Esophagus (tissue), 2 donors: ENCODE results near the gene DOCK6. TPM values are rescaled to one million over a fixed set of nuclear protein-coding genes. Genes with fewer than 3 reads are reported as not detected.
A peak's percentile ranks its signal among the peaks of the same experiment; 100 is the strongest.

Experiments used
- H3K27ac ChIP-seq, 2 donors: one replicate each; pipeline ENCODE4 v1.5.1; 2013; ENCODE audit warnings: low read depth in 2 of 2, mild to moderate bottlenecking in 2 of 2, inconsistent platforms in 1 of 2, low read length in 1 of 2, moderate library complexity in 1 of 2
- H3K27me3 ChIP-seq, 2 donors: one replicate each; pipeline ENCODE4 v1.6.1; 2013; ENCODE audit warnings: low read length in 2 of 2, control low read depth in 1 of 2, mild to moderate bottlenecking in 1 of 2; ENCODE audit not compliant: insufficient read depth in 2 of 2, control insufficient read depth in 1 of 2
- H3K36me3 ChIP-seq, 2 donors: one replicate each; pipeline ENCODE4 v1.6.1; 2013; ENCODE audit warnings: low read length in 1 of 2; ENCODE audit not compliant: control insufficient read depth in 2 of 2, insufficient read depth in 2 of 2
- H3K4me1 ChIP-seq, 2 donors: one replicate each; pipeline ENCODE4 v1.6.1; 2013; ENCODE audit warnings: low read length in 1 of 2; ENCODE audit not compliant: control insufficient read depth in 2 of 2, insufficient read depth in 2 of 2
- H3K4me3 ChIP-seq, 2 donors: one replicate each; pipeline ENCODE4 v1.5.1; 2013; ENCODE audit warnings: low read length in 2 of 2, mild to moderate bottlenecking in 2 of 2, low read depth in 1 of 2, moderate library complexity in 1 of 2
- H3K9me3 ChIP-seq, 2 donors: one replicate each; pipeline ENCODE4 v1.6.1; 2013; ENCODE audit warnings: mild to moderate bottlenecking in 2 of 2, low read depth in 1 of 2, low read length in 1 of 2, moderate library complexity in 1 of 2; ENCODE audit not compliant: control insufficient read depth in 2 of 2, insufficient read depth in 1 of 2
- WGBS, 2 donors: extraction: QIAGEN DNeasy Blood & Tissue Kit; methylation state at CpG; one replicate each; pipeline ENCODE4 v1.1.7; 2013; 5-methylcytosine and 5-hydroxymethylcytosine counted together
- polyA plus RNA-seq, 2 donors: library from polyadenylated mRNA; stranded (reverse); fragments of 200-250 nt; gene quantifications; one replicate each; pipeline ENCODE4 v1.2.3, GENCODE V29; 2013
- donor health status: healthy with polysubstance abuse.
- donor health status: Bipolar disorder and iron deficiency.

The DOCK6 gene
- polyA plus RNA-seq, 2 donors: 25.8 to 53.5 TPM

- Histone ChIP-seq H3K9me3 (no peaks in the 10 kb centered on the region), H3K27ac (peak overlapping the region; percentile 82 to 94), H3K4me1 (peaks cover 3 to 16% of the 10 kb centered on the region in 2 donors), H3K36me3 (no peaks in the 10 kb centered on the region), H3K4me3 (no peak overlapping the region), H3K27me3 (no peaks in the 10 kb centered on the region)
- WGBS, 2 donors: 65% methylated on average over 19 of the region's 19 CpGs
These were observed 2.3 kb upstream of the DOCK6 start for GRCh38 chr19:11264452-11265176.

GRCh38 chr19:11263726-11264125 lies 1.4 kb upstream of the DOCK6 start:
- H3K4me3 ChIP-seq: no peak overlapping the region
- no peaks in the 10 kb centered on the region for H3K9me3 ChIP-seq
- no peaks in the 10 kb centered on the region for H3K27me3 ChIP-seq
- no peak overlapping the region for H3K27ac ChIP-seq
- 88 to 95% methylated on average over 6 of the region's 6 CpGs for WGBS, 2 donors
- no peaks in the 10 kb centered on the region for H3K36me3 ChIP-seq
- peaks cover 3 to 14% of the 10 kb centered on the region in 2 donors for H3K4me1 ChIP-seq

- Histone ChIP-seq H3K36me3 (no peaks in the 10 kb centered on the region), H3K27ac (peak overlapping the region; percentile 66 to 76), H3K4me3 (peak overlapping the region; percentile 71 to 74), H3K9me3 (no peaks in the 10 kb centered on the region), H3K4me1 (peaks cover 3 to 12% of the 10 kb centered on the region in 2 donors), H3K27me3 (no peaks in the 10 kb centered on the region)
- WGBS, 2 donors: 23 to 31% methylated on average over 16 to 18 of the region's 18 CpGs
These were observed 823 bp downstream of the DOCK6 start for GRCh38 chr19:11261431-11261970.

- H3K36me3 ChIP-seq: no peaks in the 10 kb centered on the region
- no peak overlapping the region for H3K27ac ChIP-seq
- WGBS, 2 donors: 76 to 84% methylated on average over 5 of the region's 5 CpGs
- no peaks in the 10 kb centered on the region for H3K27me3 ChIP-seq
- H3K4me3 ChIP-seq: peak overlapping the region in 1 of 2 donors; percentile 74
- no peaks in the 10 kb centered on the region for H3K9me3 ChIP-seq
- peaks cover 3 to 10% of the 10 kb centered on the region in 2 donors for H3K4me1 ChIP-seq
These were observed 1.3 kb downstream of the DOCK6 start for GRCh38 chr19:11260996-11261395.

- Histone ChIP-seq H3K36me3 (peaks cover 0 to 9% of the 10 kb centered on the region in 2 donors), H3K4me3 (no peak overlapping the region), H3K27me3 (no peaks in the 10 kb centered on the region), H3K4me1 (no peaks in the 10 kb centered on the region), H3K9me3 (no peaks in the 10 kb centered on the region), H3K27ac (no peak overlapping the region)
- WGBS, 2 donors: 80 to 83% methylated on average over 3 of the region's 3 CpGs
These were observed 4.4 kb downstream of the DOCK6 start for GRCh38 chr19:11257846-11258380.

GRCh38 chr19:11256189-11256588 lies 6.1 kb downstream of the DOCK6 start:
- no peaks in the 10 kb centered on the region for H3K9me3 ChIP-seq
- WGBS, 2 donors: 42 to 45% methylated on average over 7 of the region's 7 CpGs
- no peaks in the 10 kb centered on the region for H3K27me3 ChIP-seq
- no peak overlapping the region for H3K27ac ChIP-seq
- H3K4me1 ChIP-seq: no peaks in the 10 kb centered on the region
- no peak overlapping the region for H3K4me3 ChIP-seq
- peaks cover 1 to 22% of the 10 kb centered on the region in 2 donors for H3K36me3 ChIP-seq

- Histone ChIP-seq H3K4me3 (no peak overlapping the region), H3K4me1 (no peaks in the 10 kb centered on the region), H3K36me3 (peaks cover 6 to 26% of the 10 kb centered on the region in 2 donors), H3K27me3 (no peaks in the 10 kb centered on the region), H3K27ac (no peak overlapping the region), H3K9me3 (no peaks in the 10 kb centered on the region)
- 92 to 97% methylated on average over 5 of the region's 5 CpGs for WGBS, 2 donors
These were observed 7.7 kb downstream of the DOCK6 start for GRCh38 chr19:11254666-11255065.

GRCh38 chr19:11252665-11253355 lies 9.5 kb downstream of the DOCK6 start:
- Histone ChIP-seq H3K9me3 (no peaks in the 10 kb centered on the region), H3K36me3 (peaks cover 6 to 28% of the 10 kb centered on the region in 2 donors), H3K4me3 (no peak overlapping the region), H3K27ac (no peak overlapping the region), H3K4me1 (no peaks in the 10 kb centered on the region), H3K27me3 (no peaks in the 10 kb centered on the region)
- WGBS, 2 donors: 81 to 82% methylated on average over 19 of the region's 19 CpGs

- WGBS, 2 donors: 78 to 84% methylated on average over 11 of the region's 11 CpGs
- no peak overlapping the region for H3K27ac ChIP-seq
- H3K27me3 ChIP-seq: no peaks in the 10 kb centered on the region
- H3K36me3 ChIP-seq: peaks cover 6 to 33% of the 10 kb centered on the region in 2 donors
- H3K9me3 ChIP-seq: no peaks in the 10 kb centered on the region
- H3K4me3 ChIP-seq: no peak overlapping the region
- peaks cover 0 to 2% of the 10 kb centered on the region in 2 donors for H3K4me1 ChIP-seq
These were observed 10.5 kb downstream of the DOCK6 start for GRCh38 chr19:11251650-11252314.
